ENCODE measurements around the gene KNSTRN. TPM values are rescaled to one million over a fixed set of nuclear protein-coding genes. Genes with fewer than 3 reads are reported as not detected.
A peak's percentile ranks its signal among the peaks of the same experiment; 100 is the strongest.

The KNSTRN gene
- total RNA-seq, 1 donor from 2014 or later: 26.0 TPM

- DNase-seq (ENCODE audit: low spot score): peak; percentile 87
- H3K4me1 Mint-ChIP-seq (ENCODE audit: unreplicated experiment): peaks cover 6% of the 10 kb centered on the region
- no peak overlapping the region for H3K27ac Mint-ChIP-seq (ENCODE audit: unreplicated experiment)
- TF ChIP-seq, protein P1, sequence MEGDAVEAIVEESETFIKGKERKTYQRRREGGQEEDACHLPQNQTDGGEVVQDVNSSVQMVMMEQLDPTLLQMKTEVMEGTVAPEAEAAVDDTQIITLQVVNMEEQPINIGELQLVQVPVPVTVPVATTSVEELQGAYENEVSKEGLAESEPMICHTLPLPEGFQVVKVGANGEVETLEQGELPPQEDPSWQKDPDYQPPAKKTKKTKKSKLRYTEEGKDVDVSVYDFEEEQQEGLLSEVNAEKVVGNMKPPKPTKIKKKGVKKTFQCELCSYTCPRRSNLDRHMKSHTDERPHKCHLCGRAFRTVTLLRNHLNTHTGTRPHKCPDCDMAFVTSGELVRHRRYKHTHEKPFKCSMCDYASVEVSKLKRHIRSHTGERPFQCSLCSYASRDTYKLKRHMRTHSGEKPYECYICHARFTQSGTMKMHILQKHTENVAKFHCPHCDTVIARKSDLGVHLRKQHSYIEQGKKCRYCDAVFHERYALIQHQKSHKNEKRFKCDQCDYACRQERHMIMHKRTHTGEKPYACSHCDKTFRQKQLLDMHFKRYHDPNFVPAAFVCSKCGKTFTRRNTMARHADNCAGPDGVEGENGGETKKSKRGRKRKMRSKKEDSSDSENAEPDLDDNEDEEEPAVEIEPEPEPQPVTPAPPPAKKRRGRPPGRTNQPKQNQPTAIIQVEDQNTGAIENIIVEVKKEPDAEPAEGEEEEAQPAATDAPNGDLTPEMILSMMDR (IDR thresholded peaks at IDR 0.05; ENCODE audit: unreplicated experiment): peak; percentile 77
- H3K4me3 Mint-ChIP-seq (ENCODE audit: unreplicated experiment): no peak overlapping the region
- peaks cover 3% of the 10 kb centered on the region for H3K36me3 Mint-ChIP-seq (ENCODE audit: low read depth, unreplicated experiment)
- H3K9me3 Mint-ChIP-seq (ENCODE audit: unreplicated experiment): no peaks in the 10 kb centered on the region
- H3K27me3 Mint-ChIP-seq (ENCODE audit: unreplicated experiment): peaks cover 5% of the 10 kb centered on the region
Observed at GRCh38 chr15:40421246-40422157, 39.0 kb downstream of the KNSTRN start.

DNA sequence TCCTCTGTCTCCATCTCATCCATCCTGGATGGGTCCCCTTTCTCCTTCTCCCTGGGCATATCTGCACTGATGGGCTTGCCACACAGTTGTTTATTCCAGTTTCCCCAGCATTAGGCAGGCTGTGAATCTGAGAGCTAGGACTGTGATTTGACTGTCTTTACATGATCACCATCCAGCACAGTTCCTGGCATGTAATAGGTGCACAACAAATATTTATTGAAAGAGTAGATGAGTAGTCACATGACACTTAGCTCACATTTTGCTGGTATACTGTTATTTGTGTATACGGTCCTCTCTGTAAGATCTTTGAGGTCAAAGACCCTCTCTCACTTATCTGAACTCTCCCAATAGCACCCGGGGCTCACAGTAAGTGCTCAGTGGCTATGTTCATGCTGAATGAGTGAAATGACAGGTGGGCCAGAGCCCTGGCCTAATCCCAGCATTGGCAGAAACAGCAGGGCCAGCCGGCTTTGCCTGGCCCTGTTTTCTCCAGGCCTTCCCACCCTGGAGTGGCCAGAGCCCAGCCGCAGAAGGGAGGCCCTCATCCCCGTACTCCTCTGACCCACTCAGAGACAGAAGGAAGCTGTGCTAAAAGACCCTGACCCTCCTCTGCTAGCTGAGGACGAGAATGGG lies 42.1 kb downstream of the KNSTRN start:
- no peaks in the 10 kb centered on the region for H3K36me3 Mint-ChIP-seq (ENCODE audit: low read depth, unreplicated experiment)
- TF ChIP-seq, protein P1 (IDR thresholded peaks at IDR 0.05; ENCODE audit: unreplicated experiment): no peak
- H3K27ac Mint-ChIP-seq (ENCODE audit: unreplicated experiment): no peak overlapping the region
- no peak for DNase-seq (ENCODE audit: low spot score)
- H3K4me3 Mint-ChIP-seq (ENCODE audit: unreplicated experiment): no peak overlapping the region
- H3K4me1 Mint-ChIP-seq (ENCODE audit: unreplicated experiment): peaks cover 6% of the 10 kb centered on the region
- peaks cover 5% of the 10 kb centered on the region for H3K27me3 Mint-ChIP-seq (ENCODE audit: unreplicated experiment)
- no peaks in the 10 kb centered on the region for H3K9me3 Mint-ChIP-seq (ENCODE audit: unreplicated experiment)

DNA sequence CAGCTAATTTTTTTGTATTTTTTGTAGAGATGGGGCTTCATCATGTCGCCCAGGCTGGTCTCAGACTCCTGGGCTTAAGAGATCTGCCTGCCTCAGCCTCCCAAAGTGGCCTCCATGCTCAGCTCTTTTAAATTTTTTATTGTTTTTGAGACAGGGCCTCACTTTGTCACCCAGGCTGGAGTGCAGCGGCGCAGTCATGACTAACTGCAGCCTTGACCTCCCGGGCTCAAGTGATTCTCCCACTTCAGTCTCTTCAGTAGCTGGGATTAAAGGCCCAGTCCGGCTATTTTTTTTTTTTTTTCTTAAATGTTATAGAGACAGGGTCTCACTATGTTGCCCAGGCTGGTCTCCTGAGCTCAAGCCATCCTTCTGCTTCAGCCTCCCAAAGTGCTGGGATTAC lies 43.2 kb downstream of the KNSTRN start:
- H3K4me3 Mint-ChIP-seq (ENCODE audit: unreplicated experiment): no peak overlapping the region
- peaks cover 5% of the 10 kb centered on the region for H3K27me3 Mint-ChIP-seq (ENCODE audit: unreplicated experiment)
- TF ChIP-seq, protein P1 (IDR thresholded peaks at IDR 0.05; ENCODE audit: unreplicated experiment): no peak
- peaks cover 6% of the 10 kb centered on the region for H3K4me1 Mint-ChIP-seq (ENCODE audit: unreplicated experiment)
- DNase-seq (ENCODE audit: low spot score): no peak
- H3K9me3 Mint-ChIP-seq (ENCODE audit: unreplicated experiment): no peaks in the 10 kb centered on the region
- no peaks in the 10 kb centered on the region for H3K36me3 Mint-ChIP-seq (ENCODE audit: low read depth, unreplicated experiment)
- H3K27ac Mint-ChIP-seq (ENCODE audit: unreplicated experiment): no peak overlapping the region

DNA sequence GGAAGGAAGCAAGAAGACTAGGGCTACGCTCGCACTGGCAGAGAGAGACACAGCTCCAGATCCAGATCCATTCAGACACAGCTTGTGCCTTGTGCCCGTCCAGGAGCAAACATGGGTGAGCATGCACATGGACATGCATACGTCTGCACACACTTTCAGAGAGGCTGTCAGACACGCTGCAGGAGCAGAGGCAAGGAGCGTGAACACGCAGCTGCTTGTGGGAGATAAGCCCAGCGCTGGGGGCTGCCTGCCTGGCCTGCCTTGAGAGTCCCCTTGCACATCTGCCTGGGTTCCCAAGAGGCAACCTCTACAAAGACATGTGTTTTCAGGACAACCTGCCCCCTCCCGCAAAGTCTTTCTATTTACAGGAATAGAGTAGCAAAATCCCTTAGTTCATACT lies 44.7 kb downstream of the KNSTRN start:
- DNase-seq (ENCODE audit: low spot score): no peak
- Mint-ChIP-seq H3K27me3 (ENCODE audit: unreplicated experiment) (no peaks in the 10 kb centered on the region), H3K27ac (ENCODE audit: unreplicated experiment) (no peak overlapping the region), H3K36me3 (ENCODE audit: low read depth, unreplicated experiment) (no peaks in the 10 kb centered on the region), H3K4me1 (ENCODE audit: unreplicated experiment) (peaks cover 6% of the 10 kb centered on the region), H3K9me3 (ENCODE audit: unreplicated experiment) (no peaks in the 10 kb centered on the region), H3K4me3 (ENCODE audit: unreplicated experiment) (no peak overlapping the region)
- TF ChIP-seq, protein P1 (IDR thresholded peaks at IDR 0.05; ENCODE audit: unreplicated experiment): no peak

GRCh38 chr15:40428185-40428584 lies 45.7 kb downstream of the KNSTRN start:
- TF ChIP-seq, protein P1 (IDR thresholded peaks at IDR 0.05; ENCODE audit: unreplicated experiment): no peak
- H3K4me3 Mint-ChIP-seq (ENCODE audit: unreplicated experiment): no peak overlapping the region
- H3K27me3 Mint-ChIP-seq (ENCODE audit: unreplicated experiment): no peaks in the 10 kb centered on the region
- H3K9me3 Mint-ChIP-seq (ENCODE audit: unreplicated experiment): no peaks in the 10 kb centered on the region
- H3K27ac Mint-ChIP-seq (ENCODE audit: unreplicated experiment): no peak overlapping the region
- DNase-seq (ENCODE audit: low spot score): no peak
- H3K4me1 Mint-ChIP-seq (ENCODE audit: unreplicated experiment): peaks cover 6% of the 10 kb centered on the region
- no peaks in the 10 kb centered on the region for H3K36me3 Mint-ChIP-seq (ENCODE audit: low read depth, unreplicated experiment)
